HepG2 (cell line): ENCODE data around the gene ALG9. TPM values are rescaled to one million over a fixed set of nuclear protein-coding genes. Genes with fewer than 3 reads are reported as not detected.
A peak's percentile ranks its signal among the peaks of the same experiment; 100 is the strongest.

Source experiments
- ARID2 ChIP-seq: sonication (generic); formaldehyde crosslinking; IDR thresholded peaks from 2 replicates; pipeline ENCODE4 v1.8.1; 2022; ENCODE audit warnings: mild to moderate bottlenecking, missing genetic modification reagents, borderline replicate concordance
- ATM ChIP-seq: fragments of 450-650 bp; IDR thresholded peaks from 2 replicates; pipeline ENCODE4 v1.7.1; 2017; ENCODE audit warnings: mild to moderate bottlenecking, borderline replicate concordance
- BRF2 ChIP-seq: sonication (generic); formaldehyde crosslinking; IDR thresholded peaks from 2 replicates; pipeline ENCODE4 v1.8.1; 2022; ENCODE audit warnings: mild to moderate bottlenecking, missing genetic modification reagents
- CCAR2 ChIP-seq: fragments of 200-400 bp; formaldehyde crosslinking; optimal IDR thresholded peaks from 2 replicates; pipeline ENCODE3; 2018; ENCODE audit warnings: low read depth, mild to moderate bottlenecking, low read length, moderate library complexity
- GPBP1L1 ChIP-seq: sonication (generic); formaldehyde crosslinking; IDR thresholded peaks from 2 replicates; pipeline ENCODE4 v1.5.0; 2020; ENCODE audit warnings: mild to moderate bottlenecking, missing genetic modification reagents
- HNRNPH1 ChIP-seq: fragments of 200-400 bp; formaldehyde crosslinking; optimal IDR thresholded peaks from 2 replicates; pipeline ENCODE3; 2017; ENCODE audit warnings: mild to moderate bottlenecking, low read depth, low read length
- JUN ChIP-seq: sonication (generic); formaldehyde crosslinking; IDR thresholded peaks from 2 replicates; pipeline ENCODE4 v1.4.0; 2020; ENCODE audit warnings: mild to moderate bottlenecking, missing genetic modification reagents
- KLF15 ChIP-seq: sonication (generic); formaldehyde crosslinking; IDR thresholded peaks from 2 replicates; pipeline ENCODE4 v1.8.1; 2023; ENCODE audit warnings: borderline replicate concordance, mild to moderate bottlenecking, inconsistent platforms, missing genetic modification reagents, mixed read lengths
- MTF1 ChIP-seq: sonication (generic); formaldehyde crosslinking; IDR thresholded peaks from 2 replicates; pipeline ENCODE4 v1.5.0; 2020; ENCODE audit warnings: missing genetic modification reagents
- MYPOP ChIP-seq: sonication (generic); formaldehyde crosslinking; IDR thresholded peaks from 2 replicates; pipeline ENCODE4 v1.8.1; 2023; ENCODE audit warnings: mild to moderate bottlenecking, moderate library complexity, missing genetic modification reagents
- PHF8 ChIP-seq: sonication (generic); formaldehyde crosslinking; IDR thresholded peaks from 2 replicates; pipeline ENCODE4 v1.5.0; 2020; ENCODE audit warnings: missing genetic modification reagents
- RBM39 ChIP-seq: fragments of 200-400 bp; formaldehyde crosslinking; IDR thresholded peaks from one replicate; pipeline ENCODE4 v1.6.1; 2018; ENCODE audit warnings: antibody characterized with exemption, mild to moderate bottlenecking, low read depth, low read length; ENCODE audit not compliant: poor library complexity, severe bottlenecking
- RFXANK ChIP-seq: IDR thresholded peaks from 2 replicates; pipeline ENCODE4 v1.6.1; 2016
- SMARCE1 ChIP-seq: fragments of 450-650 bp; IDR thresholded peaks from 2 replicates; pipeline ENCODE4 v1.6.1; 2017; ENCODE audit warnings: borderline replicate concordance
- ZBTB38 ChIP-seq: sonication (generic); formaldehyde crosslinking; IDR thresholded peaks from 2 replicates; pipeline ENCODE4 v1.5.1; 2020; ENCODE audit warnings: mild to moderate bottlenecking, missing genetic modification reagents
- ZNF121 ChIP-seq: sonication (generic); formaldehyde crosslinking; IDR thresholded peaks from 2 replicates; pipeline ENCODE4 v1.5.0; 2020; ENCODE audit warnings: mild to moderate bottlenecking, missing genetic modification reagents
- ZNF138 ChIP-seq: sonication (generic); formaldehyde crosslinking; IDR thresholded peaks from 2 replicates; pipeline ENCODE4 v1.5.0; 2020; ENCODE audit warnings: mild to moderate bottlenecking, low read depth, missing genetic modification reagents
- ZNF503 ChIP-seq: sonication (generic); formaldehyde crosslinking; IDR thresholded peaks from 2 replicates; pipeline ENCODE4 v1.4.0; 2020; ENCODE audit warnings: missing genetic modification reagents
- ZNF616 ChIP-seq: sonication (generic); formaldehyde crosslinking; IDR thresholded peaks from 2 replicates; pipeline ENCODE4 v1.5.0; 2020; ENCODE audit warnings: low read depth, mild to moderate bottlenecking, missing genetic modification reagents
- polyA plus RNA-seq, 8 experiments: library from polyadenylated mRNA; depleted of rRNA in 3 of 8; stranded (reverse) in 7 of 8; unstranded in 1 of 8; fragments of >200 nt; fragmentation: Illumina TruSeq in 4 of 8; extraction: Trizol in 4 of 8; gene quantifications; 2 replicates each; pipeline versions ENCODE4 v1.2.1 to v1.2.3, GENCODE V29; 2011 to 2016; ENCODE audit warnings: low read depth in 4 of 8, missing spikeins in 1 of 8, mixed read lengths in 1 of 8; ENCODE audit not compliant: insufficient read depth in 1 of 8
- total RNA-seq, 5 experiments: library from RNA; depleted of rRNA; stranded (reverse); fragments of >200 nt; fragmentation: Illumina TruSeq; extraction: Trizol; gene quantifications; 2 replicates each; pipeline ENCODE4 v1.2.3, GENCODE V29; 2016; ENCODE audit warnings: low read depth in 1 of 5
- TF ChIP-seq, protein P1 (sequence below): sonication (generic); formaldehyde crosslinking; IDR thresholded peaks from 2 replicates; pipeline ENCODE4 v1.9.0; 2021; ENCODE audit warnings: missing genetic modification reagents, mild to moderate bottlenecking, borderline replicate concordance
- TF ChIP-seq, protein P2 (sequence below): sonication (generic); formaldehyde crosslinking; conservative IDR thresholded peaks from 2 replicates; pipeline ENCODE4 v1.4.0; 2020; ENCODE audit warnings: missing genetic modification reagents

The ALG9 gene
- total and polyA plus RNA-seq, 2 of the 13 experiments (the other 11 are each of a cell fraction or from before 2014, with no cell fraction given) = 39.4 to 40.6 TPM

DNA sequence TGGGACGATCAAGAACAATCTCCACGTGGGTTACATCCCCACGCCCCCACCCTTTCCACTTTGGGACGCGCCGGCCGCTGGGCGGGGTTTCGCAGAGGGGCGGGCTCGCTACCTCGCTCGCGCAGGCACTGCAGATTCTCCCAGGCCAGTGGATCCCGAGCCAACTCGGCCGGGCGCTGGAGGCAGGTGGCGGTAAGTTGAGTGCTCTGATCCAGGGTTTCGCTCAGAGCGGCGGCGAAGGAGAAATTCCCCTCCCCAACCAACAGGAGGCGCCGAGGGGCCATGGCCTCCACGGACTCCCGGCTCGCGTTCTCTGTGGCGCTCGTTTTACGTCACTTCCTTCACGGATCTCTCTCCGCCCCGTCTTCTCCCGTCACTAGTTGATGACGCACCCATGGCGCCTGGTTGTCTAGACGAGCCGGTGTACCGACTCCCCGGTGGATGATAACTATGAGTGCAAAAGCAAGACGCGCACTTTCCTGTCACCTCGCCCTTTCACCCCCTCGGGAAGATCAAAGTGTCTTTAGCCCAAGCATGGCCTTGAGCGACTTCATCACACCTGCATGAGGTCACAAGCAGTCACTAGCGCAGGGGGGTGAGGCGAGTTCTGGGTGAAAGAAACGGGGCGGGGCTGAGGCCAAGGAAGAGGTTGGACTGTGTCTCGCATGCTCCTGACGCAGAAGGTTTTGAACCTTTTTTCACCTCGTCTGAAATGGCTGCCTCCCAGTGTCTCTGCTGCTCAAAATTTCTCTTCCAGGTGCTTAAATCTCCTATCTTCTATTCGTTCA is 7.7 kb upstream of the ALG9 start, which contains the start of the genes CFAP68 and FDXACB1 (continued):
- no peak for TF ChIP-seq ARID2 (CRISPR knock-in tag)
- TF ChIP-seq, protein P1, sequence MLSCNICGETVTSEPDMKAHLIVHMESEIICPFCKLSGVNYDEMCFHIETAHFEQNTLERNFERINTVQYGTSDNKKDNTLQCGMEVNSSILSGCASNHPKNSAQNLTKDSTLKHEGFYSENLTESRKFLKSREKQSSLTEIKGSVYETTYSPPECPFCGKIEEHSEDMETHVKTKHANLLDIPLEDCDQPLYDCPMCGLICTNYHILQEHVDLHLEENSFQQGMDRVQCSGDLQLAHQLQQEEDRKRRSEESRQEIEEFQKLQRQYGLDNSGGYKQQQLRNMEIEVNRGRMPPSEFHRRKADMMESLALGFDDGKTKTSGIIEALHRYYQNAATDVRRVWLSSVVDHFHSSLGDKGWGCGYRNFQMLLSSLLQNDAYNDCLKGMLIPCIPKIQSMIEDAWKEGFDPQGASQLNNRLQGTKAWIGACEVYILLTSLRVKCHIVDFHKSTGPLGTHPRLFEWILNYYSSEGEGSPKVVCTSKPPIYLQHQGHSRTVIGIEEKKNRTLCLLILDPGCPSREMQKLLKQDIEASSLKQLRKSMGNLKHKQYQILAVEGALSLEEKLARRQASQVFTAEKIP (CRISPR knock-in tag) = no peak
- no peak for TF ChIP-seq MTF1 (CRISPR knock-in tag)
- no peak for TF ChIP-seq BRF2 (CRISPR knock-in tag)
- peak; percentile 69 for TF ChIP-seq RBM39
- peak; percentile 67; the same call in 1 of the 2 replicates for TF ChIP-seq ZNF503 (CRISPR knock-in tag)
- no peak; the same call in 1 of the 2 replicates for TF ChIP-seq ZNF616 (CRISPR knock-in tag)
- no peak for TF ChIP-seq RFXANK (CRISPR knock-in tag)
- TF ChIP-seq ATM = no peak
- TF ChIP-seq SMARCE1 = no peak
- TF ChIP-seq JUN (CRISPR knock-in tag) = 0 out of 2 replicates have a peak, but pooled peaks have one; percentile 11
- peak; percentile 64; the same call in 1 of the 2 replicates for TF ChIP-seq MYPOP (CRISPR knock-in tag)
- no peak; the same call in 1 of the 2 replicates for TF ChIP-seq ZNF138 (CRISPR knock-in tag)
- no peak for TF ChIP-seq GPBP1L1 (CRISPR knock-in tag)
- 0 out of 2 replicates have a peak, but pooled peaks have one; percentile 25 for TF ChIP-seq ZNF121 (CRISPR knock-in tag)
- no peak for TF ChIP-seq HNRNPH1
- peak; percentile 26 for TF ChIP-seq CCAR2
- peak; percentile 76 for TF ChIP-seq PHF8 (CRISPR knock-in tag)
- TF ChIP-seq ZBTB38 (CRISPR knock-in tag) = peak; percentile 72; the same call in 1 of the 2 replicates
- TF ChIP-seq, protein P2, sequence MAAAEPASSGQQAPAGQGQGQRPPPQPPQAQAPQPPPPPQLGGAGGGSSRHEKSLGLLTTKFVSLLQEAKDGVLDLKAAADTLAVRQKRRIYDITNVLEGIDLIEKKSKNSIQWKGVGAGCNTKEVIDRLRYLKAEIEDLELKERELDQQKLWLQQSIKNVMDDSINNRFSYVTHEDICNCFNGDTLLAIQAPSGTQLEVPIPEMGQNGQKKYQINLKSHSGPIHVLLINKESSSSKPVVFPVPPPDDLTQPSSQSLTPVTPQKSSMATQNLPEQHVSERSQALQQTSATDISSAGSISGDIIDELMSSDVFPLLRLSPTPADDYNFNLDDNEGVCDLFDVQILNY (CRISPR knock-in tag) = peak; percentile 16; the same call in 1 of the 2 replicates
- TF ChIP-seq KLF15 = no peak; the same call in 1 of the 2 replicates
